GM12872 (cell line): ENCODE results near the gene SPEM3.

ENCODE experiments used
- TF ChIP-seq, protein P1 (sequence below): IDR thresholded peaks from 3 replicates; pipeline ENCODE4 v1.5.1; 2011; ENCODE audit warnings: low read depth, mild to moderate bottlenecking, low read length, moderate library complexity; ENCODE audit not compliant: insufficient read depth

The SPEM3 gene

DNA sequence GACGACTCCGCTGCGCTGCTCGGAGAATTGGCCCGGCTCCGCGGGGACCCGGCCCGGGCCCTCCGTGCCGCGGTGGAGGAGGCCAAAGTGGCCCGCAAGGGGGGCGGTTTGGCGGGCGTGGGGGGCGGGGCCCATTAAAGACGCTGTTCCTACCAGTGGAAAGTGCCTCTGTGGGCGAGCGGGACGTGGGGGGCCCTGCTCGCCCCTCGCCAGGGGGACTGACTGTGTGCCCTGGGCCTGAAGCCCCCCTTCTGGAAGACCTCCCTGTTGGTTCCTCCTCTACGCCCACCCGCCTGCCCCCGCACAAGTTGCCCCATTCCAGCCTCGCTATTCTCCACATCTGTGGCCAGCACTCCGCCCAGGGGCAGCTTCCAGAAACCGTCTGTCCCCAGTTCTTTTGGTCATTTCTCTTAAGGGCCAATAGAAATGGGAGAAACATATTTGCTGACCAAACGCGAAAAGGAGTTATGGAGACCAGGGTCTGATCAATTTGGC, 8.8 kb downstream of the SPEM3 start:
- TF ChIP-seq, protein P1, sequence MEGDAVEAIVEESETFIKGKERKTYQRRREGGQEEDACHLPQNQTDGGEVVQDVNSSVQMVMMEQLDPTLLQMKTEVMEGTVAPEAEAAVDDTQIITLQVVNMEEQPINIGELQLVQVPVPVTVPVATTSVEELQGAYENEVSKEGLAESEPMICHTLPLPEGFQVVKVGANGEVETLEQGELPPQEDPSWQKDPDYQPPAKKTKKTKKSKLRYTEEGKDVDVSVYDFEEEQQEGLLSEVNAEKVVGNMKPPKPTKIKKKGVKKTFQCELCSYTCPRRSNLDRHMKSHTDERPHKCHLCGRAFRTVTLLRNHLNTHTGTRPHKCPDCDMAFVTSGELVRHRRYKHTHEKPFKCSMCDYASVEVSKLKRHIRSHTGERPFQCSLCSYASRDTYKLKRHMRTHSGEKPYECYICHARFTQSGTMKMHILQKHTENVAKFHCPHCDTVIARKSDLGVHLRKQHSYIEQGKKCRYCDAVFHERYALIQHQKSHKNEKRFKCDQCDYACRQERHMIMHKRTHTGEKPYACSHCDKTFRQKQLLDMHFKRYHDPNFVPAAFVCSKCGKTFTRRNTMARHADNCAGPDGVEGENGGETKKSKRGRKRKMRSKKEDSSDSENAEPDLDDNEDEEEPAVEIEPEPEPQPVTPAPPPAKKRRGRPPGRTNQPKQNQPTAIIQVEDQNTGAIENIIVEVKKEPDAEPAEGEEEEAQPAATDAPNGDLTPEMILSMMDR: no peak

DNA sequence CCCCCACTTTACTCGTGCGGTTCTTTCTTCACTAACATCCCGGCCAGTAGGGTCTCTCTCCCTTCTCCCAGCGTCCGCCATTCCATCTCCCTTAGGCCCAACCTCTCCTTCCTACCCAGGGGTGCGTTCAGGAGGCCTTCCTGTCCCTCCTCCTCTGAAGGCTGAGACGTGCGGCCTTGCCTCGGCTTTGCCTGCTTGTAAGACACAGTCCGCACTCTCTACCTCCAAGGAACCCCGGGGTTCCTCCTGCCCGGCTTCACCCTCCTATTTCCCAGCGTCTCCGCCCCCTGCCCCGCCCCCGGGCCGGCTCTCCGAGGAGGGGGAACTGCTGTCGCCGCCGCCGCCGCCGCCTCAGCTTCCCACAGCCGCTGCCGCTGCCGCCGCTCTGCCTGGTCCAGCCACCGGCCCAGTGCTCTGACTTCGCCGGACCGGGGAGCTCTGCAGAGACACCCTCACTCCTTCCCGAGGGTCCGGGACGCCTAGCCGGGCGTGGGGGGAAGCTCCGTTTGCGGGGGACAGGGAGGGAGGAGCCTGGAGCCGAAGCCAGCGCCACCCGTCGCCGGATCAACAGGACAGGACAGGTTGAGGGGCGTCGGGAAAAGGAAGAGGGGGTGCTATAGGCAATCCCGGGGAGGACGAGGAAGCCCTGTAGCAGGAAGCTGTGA, 9.4 kb downstream of the SPEM3 start:
- TF ChIP-seq, protein P1: no peak

DNA sequence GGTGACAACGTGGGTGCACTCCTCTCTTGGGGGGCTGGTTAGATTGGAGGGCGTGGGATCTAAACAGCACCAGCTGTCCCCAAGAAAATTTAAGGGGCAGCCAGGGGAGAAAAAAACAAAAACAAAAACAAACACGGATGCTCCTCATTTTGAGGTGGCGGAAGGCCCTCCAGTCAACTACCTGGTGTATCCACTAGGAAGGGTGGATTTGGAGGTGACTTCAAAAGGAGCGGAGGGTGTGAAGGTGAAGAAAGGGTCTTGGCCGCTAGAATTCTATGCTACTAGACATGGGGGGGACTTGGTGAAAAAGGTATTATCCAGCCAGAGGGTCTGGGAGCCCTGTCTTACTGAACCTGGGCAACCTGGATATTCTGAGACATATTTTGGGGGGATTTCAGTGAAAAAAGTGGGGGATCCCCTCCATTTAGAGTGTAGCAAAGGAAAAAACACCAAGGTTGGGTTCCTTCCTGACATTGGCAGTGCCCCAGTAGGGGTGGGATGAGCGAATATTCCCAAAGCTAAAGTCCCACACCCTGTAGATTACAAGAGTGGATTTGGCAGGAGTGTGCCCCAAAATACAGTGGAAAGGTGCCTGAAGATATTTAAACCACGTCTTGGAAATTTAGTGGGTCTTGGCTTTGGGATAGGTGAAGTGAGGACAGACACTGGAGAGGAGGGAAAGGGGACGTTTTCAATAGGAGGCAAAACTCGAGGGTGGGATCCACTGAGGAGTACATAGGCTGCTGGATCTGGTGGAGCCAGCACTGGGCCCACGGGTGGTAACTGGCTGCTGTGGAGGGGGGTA, 10.2 kb downstream of the SPEM3 start:
- TF ChIP-seq, protein P1: no peak

DNA sequence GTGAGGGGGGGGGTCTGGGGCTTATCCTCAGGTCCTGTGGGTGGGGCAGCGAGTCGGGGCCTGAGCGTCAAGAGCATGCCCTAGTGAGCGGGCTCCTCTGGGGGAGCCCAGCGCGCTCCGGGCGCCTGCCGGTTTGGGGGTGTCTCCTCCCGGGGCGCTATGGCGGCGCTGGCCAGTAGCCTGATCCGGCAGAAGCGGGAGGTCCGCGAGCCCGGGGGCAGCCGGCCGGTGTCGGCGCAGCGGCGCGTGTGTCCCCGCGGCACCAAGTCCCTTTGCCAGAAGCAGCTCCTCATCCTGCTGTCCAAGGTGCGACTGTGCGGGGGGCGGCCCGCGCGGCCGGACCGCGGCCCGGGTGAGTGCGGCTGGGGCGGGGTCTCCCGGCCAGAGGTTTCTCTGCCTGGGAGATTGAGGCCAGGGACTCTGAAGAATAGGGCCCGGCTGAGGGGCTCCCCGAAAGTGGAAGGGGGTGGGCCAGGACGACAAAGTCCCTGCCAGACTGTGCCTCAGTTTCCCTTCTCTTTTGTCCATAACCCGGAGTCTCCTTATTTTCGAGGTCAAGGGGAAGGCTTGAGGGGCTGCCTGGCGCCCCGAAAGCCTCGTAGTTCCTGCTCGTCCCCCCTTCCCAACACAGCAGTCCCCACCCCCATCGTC, 10.9 kb downstream of the SPEM3 start, which contains the start of gene FGF11:
TSS of gene FGF11 (plus strand) at position 51 of the 651 bp plus-strand sequence. CDS start at position 160, 109 bp downstream.
- TF ChIP-seq, protein P1: no peak

DNA sequence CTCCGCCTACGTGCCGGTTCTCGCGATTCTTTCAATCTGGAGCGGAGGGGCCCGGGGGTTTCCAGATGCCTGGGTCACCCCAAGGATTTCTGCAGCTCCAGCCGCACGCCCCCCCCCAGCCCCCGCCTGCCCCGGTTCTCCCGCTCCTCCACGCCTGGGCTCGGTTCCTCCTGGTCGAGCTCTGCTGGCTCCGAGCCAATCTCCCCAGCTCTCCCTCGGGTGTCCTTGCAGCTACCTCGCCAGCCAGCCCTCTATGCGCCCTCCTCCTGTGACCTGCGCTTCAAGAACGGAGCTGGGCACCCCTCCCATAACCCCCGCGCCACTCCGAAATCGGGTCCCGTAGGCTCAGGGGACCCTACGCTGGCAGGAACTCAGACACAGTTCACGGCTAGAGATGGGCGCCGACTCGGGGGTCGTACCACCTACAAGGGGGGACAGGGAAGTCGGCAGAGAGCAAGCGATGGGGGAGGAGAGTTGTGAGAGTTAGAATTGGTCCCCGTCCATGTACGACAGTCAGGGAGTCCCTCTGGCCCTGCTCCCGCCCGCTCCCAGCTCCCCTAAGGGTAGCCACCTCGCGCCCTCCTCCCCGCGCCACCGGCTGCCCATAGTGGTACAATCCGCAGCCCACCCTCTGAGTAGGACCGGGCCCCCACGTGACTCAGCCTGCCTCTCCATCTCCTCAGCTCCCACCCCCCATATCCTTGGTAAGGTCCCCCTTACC, 11.6 kb downstream of the SPEM3 start:
- TF ChIP-seq, protein P1: no peak

DNA sequence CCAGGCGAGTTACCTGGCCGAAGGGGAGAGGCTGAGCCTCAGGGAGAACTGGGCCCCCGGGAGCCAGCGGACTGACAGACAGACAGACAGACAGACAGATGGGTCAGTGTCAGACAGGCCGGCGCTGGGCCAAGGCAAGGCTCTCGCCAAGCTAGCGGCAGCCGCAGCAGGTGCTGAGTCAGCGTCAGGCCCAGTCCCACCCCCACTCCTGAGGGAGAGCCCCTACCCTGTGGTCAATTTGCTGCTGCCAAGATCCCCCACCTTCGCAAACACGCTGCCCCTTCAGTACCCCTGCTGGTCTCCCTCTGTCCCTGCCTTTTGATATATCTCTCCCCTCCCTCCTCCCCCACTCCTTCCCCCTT, 12.2 kb downstream of the SPEM3 start:
- TF ChIP-seq, protein P1: no peak
